Measurements from ENCODE around the gene PLXNA3.

- TF ChIP-seq CTCF (IDR thresholded peaks at IDR 0.05; ENCODE audit: insufficient read depth, low read length, poor library complexity, severe bottlenecking) (no peak), EZH2phosphoT487 (conservative IDR thresholded peaks at IDR 0.05; ENCODE audit: low read length) (no peak)
These were observed 23.1 kb downstream of the PLXNA3 start for GRCh38 chrX:154481195-154481594.
